Hepatocyte (in vitro differentiated cells): Measurements from ENCODE around the gene PDRG1.

Experiments used
- EZH2 ChIP-seq: fragments of 200-600 bp; sonication (generic); IDR thresholded peaks from 2 replicates; pipeline ENCODE4 v1.6.1; 2016; ENCODE audit warnings: antibody characterized with exemption, mild to moderate bottlenecking, borderline replicate concordance
- EZH2phosphoT487 ChIP-seq: fragments of 200-600 bp; sonication (generic); IDR thresholded peaks from one replicate; pipeline ENCODE4 v1.6.1; 2018; ENCODE audit warnings: antibody characterized with exemption, mild to moderate bottlenecking, low read depth, moderate library complexity; ENCODE audit not compliant: unreplicated experiment, severe bottlenecking
- TF ChIP-seq, protein P1 (sequence below): fragments of 200-600 bp; sonication (generic); IDR thresholded peaks from 2 replicates; pipeline ENCODE4 v1.5.1; 2016; ENCODE audit warnings: antibody characterized with exemption, mild to moderate bottlenecking; ENCODE audit not compliant: poor library complexity

DNA sequence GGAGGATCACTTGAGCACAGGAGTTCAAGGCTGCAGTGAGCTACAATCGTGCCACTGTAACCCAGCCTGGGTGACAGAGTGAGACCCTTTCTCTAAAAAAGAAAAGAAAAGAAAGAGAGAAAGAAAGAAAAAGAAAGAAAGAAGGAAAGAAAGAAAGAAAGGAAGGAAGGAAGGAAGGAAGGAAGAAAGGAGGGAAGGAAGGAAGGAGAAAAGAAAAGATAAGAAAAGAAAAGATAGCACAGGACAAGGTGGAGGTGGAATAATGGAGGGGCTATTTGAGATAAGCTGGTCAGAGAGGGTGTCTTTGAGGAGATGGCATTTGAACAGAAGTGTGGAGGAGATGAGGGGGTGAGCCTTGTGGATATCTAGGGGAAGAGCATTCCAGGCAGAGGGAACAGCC lies 2.7 kb upstream of the PDRG1 start:
- TF ChIP-seq, protein P1, sequence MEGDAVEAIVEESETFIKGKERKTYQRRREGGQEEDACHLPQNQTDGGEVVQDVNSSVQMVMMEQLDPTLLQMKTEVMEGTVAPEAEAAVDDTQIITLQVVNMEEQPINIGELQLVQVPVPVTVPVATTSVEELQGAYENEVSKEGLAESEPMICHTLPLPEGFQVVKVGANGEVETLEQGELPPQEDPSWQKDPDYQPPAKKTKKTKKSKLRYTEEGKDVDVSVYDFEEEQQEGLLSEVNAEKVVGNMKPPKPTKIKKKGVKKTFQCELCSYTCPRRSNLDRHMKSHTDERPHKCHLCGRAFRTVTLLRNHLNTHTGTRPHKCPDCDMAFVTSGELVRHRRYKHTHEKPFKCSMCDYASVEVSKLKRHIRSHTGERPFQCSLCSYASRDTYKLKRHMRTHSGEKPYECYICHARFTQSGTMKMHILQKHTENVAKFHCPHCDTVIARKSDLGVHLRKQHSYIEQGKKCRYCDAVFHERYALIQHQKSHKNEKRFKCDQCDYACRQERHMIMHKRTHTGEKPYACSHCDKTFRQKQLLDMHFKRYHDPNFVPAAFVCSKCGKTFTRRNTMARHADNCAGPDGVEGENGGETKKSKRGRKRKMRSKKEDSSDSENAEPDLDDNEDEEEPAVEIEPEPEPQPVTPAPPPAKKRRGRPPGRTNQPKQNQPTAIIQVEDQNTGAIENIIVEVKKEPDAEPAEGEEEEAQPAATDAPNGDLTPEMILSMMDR = no peak
- no peak for TF ChIP-seq EZH2phosphoT487
- no peak for TF ChIP-seq EZH2
